Activated CD8-positive, alpha-beta memory T cell treated with anti-CD3 and anti-CD28 coated beads for 24 hours (primary cell): ENCODE data around the gene ADAMTS7.

ENCODE experiments used
- DNase-seq: peaks from one replicate; pipeline ENCODE4 v3.0.0-alpha.2; 2020

Gene ADAMTS7

GRCh38 chr15:78714890-78715289 is 96.4 kb downstream of the ADAMTS7 start:
- DNase-seq = peak; percentile 35

DNA sequence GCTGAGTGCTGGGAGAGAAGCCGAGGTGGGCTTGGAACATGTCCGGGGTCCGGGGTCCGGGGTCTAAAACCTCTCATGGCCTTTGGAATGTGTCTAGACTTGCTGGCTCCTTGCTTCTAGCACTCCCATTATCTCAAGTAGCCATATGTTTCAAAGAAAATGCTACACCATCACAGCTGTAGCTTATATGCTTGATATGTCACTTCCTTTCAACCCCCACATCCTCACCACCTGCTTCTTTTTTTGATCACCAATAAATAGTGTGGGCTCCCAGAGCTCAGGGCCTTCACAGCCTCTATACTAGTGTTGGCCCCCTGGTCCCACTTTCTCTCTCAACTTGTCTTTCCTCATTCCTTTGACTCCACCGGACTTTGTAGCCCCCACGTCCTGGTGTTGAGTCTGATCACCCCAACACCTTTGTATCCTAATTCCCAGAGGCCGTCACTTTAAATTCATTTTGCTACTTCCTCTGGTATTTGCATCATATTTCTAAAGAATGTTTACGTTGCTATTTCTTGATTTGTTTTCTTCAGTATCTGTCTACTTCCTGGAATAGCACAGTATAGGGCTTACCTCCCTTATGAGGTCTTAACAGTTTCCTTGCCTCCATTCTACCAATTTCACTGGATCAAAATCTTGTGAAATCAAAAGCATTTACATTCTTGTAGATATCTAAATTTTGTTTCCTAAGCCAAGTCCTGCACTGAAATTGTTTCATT is 98.3 kb downstream of the ADAMTS7 start:
- DNase-seq = peak; percentile 17

- peak; percentile 9 for DNase-seq
Measured at GRCh38 chr15:78711638-78712037, 99.6 kb downstream of the ADAMTS7 start.

GRCh38 chr15:78709263-78709882 is 101.9 kb downstream of the ADAMTS7 start:
- DNase-seq = peak; percentile 85
